GM19240 (cell line): Measurements from ENCODE around the gene EPS8L1.

Source experiments
- DNase-seq: peaks from one replicate; pipeline ENCODE4 v3.0.0; 2011; ENCODE audit warnings: low spot score; ENCODE audit not compliant: insufficient read length

EPS8L1 gene

GRCh38 chr19:55114566-55115145, 39.0 kb downstream of the EPS8L1 start:
- no peak for DNase-seq

GRCh38 chr19:55115446-55116065, 39.9 kb downstream of the EPS8L1 start:
- no peak for DNase-seq

- DNase-seq: peak; percentile 81
These were observed 40.7 kb downstream of the EPS8L1 start for GRCh38 chr19:55116232-55116858.

GRCh38 chr19:55116859-55117662, 41.4 kb downstream of the EPS8L1 start, which contains the start of gene PPP1R12C:
Gene PPP1R12C (minus strand): TSS chr19:55117637. CDS start chr19:55117543, 94 bp downstream.
- DNase-seq: no peak

GRCh38 chr19:55117663-55118391, 42.2 kb downstream of the EPS8L1 start:
- peak; percentile 99 for DNase-seq

GRCh38 chr19:55118401-55118991, 42.8 kb downstream of the EPS8L1 start:
- DNase-seq: no peak

GRCh38 chr19:55119053-55119452, 43.4 kb downstream of the EPS8L1 start:
- no peak for DNase-seq

- DNase-seq: no peak
These were observed 55.8 kb downstream of the EPS8L1 start for GRCh38 chr19:55131421-55131820.

- no peak for DNase-seq
These were observed 56.9 kb downstream of the EPS8L1 start for GRCh38 chr19:55132453-55133129.

GRCh38 chr19:55133639-55134444, 58.2 kb downstream of the EPS8L1 start:
- DNase-seq: no peak

GRCh38 chr19:55134736-55135135, 59.1 kb downstream of the EPS8L1 start:
- DNase-seq: no peak

- no peak for DNase-seq
These were observed 60.9 kb downstream of the EPS8L1 start for GRCh38 chr19:55136399-55137102.
